Hematopoietic multipotent progenitor cell treated with erythropoietin and hydrocortisone succinate and interleukin-3 and kit ligand, for 17 days (in vitro differentiated cells): ENCODE results near the gene UCP2.

ENCODE experiments used
- DNase-seq: peaks from one replicate; pipeline ENCODE4 v3.0.0-alpha.2; 2015; ENCODE audit warnings: low spot score

UCP2 gene

DNA sequence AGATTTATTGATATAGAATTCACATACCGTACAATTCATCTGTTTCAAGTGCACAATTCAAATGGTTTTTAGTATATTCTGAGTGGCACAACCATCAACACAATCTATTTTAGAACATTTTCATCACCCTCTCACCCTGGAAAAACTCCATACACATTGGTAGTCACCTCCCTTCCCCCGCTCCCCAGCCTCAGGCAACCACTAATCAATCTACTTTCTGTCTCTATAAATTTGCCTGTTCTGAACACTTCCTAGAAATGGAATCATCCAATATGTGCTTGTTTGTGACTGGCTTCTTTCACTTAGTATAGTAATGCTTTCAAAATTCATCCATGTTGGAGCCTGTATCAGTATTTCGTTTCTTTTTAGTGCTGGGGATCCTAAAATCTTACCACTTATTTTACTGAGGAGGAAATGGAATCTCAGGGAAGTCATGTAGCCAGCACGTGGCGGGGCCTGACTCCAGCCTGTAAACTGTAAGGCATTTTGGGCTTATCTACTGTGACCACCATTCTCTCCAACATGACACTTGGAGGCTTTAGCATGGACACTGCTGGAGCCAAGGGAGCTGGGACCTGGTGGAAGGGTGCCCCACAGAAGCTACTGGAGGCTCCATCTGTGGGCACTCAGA is 27.1 kb upstream of the UCP2 start:
- DNase-seq = no peak

DNA sequence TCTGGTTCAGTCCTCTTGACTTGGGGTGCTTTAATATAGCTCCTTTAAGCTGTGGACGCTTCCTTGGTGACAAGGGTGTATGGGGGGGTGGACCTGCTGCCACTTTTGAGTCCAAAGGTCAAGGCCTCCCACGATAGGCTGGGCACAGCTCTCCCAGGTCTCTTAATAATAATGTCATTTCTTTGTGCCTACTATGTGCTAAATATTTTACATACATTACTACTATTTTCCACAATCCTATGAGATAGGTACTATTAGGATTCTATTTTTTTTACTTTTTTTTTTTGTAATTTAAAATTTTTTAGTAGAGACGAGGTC is 26.5 kb upstream of the UCP2 start:
- no peak for DNase-seq

DNA sequence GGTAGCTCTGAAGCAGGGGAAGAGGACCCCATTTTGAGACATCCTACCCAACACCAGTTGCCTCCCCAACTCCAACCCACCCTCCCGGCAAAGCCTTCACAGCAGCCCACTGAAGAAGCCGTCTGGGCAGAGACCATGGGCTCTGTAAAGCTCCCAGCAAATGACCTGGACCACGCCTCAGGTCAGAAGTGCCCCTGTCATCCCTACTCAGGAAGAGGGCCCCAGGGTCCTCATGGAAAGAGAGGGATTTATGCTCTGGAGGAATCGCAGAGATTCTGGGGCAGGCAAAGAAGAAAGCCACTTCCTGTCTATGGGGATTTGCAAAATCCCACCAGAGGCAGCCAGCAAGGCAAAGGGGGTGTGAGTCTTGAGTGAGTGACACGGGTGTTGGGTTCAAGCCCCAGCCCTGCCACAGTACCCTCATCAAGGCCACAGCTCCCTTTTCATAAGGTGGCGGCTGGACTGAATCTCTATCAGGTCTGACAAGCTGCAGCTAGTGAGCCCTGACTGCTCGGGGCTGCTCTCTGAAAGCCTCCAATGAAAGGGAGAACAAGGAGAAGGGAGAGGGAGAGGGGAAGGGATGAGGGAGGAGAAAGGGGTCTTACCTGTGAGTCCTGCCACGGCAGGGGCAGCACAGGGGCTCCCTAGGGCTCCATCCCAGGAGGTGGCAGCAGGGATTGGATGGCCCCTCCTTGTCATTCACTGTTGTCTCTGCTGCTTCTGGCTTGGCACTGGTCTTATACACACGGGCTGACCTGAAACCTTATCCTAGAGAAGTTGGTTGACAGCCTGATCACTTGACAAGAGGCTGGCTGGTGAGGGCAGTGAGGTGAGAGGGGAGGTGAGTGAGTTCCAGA is 26.0 kb upstream of the UCP2 start, which contains the start of gene UCP3:
Gene UCP3 (minus strand): TSS at position 713 of the 857 bp plus-strand sequence. CDS start 2,043 bp downstream, outside the sequence.
- peak; percentile 42 for DNase-seq

DNA sequence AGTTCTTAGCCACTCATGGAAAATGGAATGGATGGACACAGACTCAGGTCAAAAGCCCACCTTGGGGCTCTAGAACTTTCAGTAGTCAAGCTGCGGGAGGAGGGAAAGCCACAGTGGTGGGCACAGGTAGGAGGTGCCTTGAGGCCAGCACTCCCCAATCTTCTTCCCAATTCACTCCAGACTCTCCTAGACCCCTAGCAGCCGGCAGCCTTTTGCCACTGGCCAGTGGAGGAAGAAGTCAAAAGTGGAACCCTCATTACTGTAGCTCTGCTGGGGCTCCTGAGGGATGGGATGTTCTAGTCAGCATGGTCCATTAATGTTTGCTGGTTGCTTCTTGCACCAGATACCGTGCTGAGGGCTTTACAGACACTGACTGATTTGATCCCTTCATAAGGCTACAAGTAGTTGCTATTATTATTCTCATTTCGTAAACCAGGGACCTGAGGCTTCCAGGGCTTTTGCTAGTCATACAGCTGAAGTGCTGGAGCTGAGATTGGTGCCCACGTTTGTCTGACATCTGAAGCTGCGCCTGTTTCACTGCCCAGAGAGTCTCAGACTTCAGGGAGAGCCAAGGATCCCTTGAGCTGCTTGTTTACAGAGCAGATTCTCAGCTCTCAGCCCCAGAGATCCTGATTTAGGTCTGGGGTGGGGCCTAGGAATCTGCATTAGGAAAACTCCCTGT is 25.2 kb upstream of the UCP2 start:
- no peak for DNase-seq

DNA sequence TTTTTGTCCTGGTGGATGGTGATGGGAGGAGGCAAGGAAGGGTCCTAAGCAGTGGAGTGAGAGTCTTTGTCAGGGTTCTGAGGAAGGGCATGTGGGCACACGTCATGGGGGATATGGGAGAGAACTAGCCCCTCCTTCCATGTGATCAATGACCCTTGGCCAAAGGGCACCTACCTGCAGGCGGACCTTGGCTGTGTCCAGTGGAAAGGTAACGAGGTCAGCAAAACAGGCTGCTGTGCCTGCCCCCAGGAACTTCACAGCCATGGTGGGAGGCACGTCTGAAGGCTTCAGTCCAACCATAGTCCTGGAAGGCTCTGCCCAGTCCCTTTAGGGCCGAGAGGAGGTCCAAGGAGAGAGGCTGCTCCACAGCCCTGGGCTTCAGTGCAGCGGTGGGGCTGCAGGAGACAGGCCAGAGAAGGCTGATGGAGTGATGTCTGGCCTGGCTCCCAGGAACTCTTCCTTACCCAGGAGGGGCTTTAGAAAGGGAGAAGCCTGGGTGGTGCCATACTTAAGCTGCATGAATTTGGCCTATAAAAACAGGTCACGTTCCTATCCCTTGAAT is 24.2 kb upstream of the UCP2 start:
- no peak for DNase-seq

DNA sequence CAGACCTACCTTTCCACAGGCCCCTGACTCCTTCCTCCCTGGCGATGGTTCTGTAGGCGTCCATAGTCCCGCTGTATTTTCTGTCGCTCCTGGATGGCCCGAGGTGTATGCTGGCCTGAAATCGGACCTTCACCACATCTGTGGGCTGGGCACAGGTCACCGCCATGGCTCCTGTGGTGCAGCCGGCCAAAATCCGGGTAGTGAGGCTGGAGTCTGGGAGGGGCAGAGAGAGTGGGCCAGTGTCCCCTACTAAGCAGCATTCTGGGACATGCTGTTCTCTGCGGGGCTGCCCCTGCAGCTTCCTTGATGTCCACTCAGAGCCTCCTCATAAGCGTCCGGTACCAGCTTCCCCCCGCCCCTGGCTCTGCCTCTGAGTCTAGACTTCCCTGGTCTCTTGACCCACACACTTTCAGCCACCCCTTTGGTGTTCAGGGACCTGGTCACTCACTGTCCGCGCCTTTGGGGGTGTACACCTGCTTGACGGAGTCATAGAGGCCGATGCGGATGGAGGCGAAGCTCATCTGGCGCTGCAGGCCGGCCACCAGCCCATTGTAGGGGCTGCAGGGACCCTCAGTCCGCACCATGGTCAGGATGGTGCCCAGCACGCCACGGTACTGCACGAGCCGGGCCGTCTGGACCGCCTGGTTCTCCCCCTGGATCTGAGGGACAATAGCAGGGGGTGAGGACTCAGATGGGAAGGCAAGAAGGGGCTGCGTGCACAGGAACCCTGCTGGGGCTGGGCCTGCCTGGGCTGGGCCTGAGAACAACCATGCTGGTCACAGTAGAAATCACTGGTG is 23.3 kb upstream of the UCP2 start:
- DNase-seq = no peak

DNA sequence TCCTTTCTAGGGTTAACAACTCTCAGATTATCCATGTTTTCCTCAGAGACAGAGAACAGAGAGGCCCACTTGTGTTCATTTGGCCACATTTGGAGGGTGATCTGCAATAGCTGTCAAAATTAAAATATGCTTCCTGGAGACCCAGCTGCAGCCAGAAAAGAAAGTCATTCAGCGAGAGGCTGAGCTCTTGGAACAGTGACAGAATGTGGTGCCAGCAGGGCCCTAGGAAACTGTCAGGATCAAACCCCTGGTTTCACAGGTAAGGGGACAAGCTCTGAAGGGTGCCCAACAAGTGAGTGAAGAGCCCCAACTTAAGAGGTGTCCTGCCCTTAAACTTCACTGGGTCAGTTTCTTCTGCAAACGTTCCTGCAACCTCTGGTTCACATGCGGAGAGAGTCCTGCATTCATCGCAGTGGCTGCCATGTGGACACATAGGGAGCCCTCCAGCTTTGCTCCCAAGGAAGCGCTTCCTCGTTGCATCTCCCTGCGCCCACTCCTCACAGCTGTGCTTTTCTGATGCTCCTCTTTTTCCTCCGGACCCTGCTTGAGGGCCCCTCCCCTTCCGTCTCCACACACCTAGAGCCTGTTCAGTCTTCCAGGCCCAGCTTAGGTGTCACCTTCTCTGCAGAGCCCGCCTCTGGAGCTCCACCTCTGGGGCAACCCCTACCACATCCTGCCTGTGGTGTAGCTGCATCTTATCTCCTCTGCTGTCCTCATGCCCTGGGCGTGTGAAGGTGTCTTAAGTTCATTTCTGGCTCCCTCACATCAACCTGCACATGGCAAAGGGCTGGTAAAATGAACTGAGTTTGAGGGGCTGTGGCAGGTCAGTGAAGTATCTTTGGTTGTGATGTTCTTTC is 22.3 kb upstream of the UCP2 start:
- DNase-seq = peak; percentile 62

DNA sequence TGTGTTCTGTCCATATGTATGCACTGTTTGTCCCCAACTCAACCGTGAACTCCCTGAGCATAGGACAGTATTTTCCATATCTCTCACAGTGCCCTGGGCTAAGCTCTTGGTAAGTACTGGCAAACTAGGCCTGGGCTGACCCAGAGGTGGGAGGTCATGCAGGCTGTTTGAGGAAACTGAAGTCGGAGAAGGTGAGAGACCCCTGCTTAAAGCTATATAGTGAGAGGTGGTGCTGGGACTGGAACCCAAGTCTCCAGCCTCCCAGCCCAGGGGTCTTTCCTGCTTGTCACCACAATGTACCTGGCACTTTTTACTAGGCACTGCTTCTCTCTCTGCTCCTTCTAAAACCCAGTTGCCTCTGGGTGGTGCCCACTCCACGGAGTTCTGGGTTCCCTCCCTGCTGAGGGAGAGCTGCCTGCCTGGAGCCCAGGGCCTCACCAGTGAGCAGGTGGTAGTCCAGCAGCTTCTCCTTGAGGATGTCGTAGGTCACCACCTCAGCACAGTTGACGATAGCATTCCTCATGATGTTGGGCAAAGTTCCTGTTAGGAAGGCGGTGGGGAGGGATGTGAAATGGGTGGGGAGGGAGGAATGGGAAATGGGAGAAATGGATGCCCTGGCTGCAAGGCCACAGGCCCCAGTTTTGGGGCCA is 21.5 kb upstream of the UCP2 start:
- no peak for DNase-seq

DNA sequence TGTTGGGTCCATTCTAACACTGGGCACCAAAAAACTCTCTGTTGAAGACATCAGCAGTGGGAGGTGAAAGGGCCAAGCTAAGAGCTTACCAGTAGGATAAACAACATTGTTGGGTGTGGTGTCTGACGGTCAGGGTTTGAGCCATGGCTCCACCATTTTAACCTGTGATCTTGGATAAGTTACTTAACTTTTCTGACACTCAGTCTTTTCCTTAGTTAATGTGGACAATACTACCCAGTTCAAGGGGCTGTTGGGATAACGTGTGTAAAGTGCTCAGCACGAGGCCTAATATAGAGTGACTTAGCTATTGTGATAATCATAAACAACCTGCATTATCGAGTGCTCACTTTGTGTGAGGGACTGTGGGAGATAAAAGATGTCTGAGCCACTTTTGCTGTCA is 20.2 kb upstream of the UCP2 start:
- no peak for DNase-seq

DNA sequence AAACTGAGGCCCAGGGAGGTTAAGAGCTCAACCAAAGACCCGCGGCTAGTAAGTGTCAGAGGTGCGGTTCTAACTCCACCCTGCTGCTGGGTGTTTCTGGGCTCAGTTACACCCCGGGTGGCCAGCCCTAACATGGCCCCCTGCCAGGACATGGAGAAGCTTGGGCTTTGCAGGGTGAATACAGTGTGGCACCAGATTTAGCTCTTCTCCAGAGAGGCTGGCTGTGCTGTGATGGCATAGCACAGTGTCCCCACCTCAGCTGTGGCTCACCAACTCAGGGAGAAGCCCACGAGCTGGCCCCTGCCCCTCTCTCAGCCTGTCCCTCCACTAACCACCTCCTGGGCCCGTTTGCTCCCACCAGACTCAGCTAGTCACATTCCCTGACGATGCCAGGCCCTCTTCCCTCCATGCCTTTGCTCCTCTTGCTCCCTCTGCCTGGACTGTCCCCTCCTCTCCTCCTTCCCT is 19.2 kb upstream of the UCP2 start:
- DNase-seq = peak; percentile 86

DNA sequence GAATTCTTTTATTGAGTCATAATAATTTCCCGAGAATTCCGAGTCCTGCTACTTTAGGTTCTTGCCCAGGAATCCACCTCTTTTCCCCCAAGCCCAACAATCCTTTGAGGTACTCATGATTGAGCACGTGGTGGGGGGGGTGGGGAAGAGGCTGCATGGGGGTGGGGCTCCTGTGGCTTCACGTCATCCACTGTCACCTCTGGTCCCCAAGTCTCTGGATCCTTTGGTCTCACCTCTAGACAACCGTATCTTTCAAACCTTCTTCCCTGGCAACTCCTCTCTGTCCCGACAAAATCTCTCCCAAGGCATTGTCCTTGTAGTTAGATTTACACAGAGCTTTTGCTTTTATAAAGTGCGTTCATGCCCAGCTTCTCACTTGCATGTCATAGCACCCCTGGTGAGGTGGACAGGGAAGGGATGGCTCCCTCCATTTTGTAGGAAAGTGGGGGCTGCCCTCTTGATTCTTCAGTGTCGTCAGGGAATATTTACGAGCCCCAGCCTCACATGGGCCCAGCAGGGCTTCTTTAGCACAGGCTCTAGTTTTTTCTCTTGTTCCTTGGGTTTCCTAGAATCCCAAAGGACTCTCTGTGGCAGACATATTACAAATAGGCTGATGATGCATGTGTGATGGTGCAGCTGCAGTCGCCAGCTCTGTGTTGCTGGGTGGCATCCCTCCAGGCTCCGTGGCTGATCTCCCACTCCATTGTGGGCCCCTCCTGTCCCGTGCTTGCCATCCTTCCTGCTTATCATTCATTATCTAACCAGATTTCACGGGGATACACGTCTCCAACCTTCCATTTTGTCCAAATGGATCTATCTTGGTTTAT is 17.9 kb upstream of the UCP2 start:
- DNase-seq = no peak

DNA sequence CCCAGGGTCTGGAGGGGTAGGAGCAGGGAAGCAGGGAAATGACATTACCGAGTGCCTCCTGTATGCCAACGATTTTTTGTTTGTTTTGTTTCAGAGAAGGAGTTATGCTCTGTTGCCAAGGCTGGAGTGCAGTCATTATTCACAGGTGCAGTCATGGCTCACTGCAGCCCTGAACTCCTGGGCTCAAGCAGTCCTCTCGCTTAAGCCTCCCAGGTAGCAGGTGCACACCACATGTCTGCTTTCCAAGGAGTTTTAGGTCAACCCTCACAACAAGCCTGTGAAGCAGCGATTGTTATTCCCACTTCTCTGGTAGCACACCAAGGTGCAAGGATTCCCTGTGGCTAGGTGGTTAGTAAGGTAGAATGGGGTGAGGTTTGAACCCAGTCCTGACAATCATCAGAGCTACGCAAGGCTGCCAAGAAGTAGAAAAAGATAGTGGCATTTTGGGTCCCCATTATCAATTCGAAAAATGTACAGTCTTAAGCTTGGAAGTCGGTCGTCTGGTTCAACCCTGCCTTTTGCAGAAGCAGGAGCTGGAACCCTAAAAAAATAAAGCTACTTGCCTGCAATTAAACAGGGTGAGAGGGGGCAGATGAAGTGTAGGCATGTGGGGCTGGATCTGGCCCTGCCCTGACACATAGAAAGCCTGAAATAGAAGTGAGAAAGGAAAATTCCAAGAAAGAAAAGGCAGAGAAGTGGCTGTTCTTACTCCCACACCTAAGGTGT is 17.1 kb upstream of the UCP2 start:
- no peak for DNase-seq

DNA sequence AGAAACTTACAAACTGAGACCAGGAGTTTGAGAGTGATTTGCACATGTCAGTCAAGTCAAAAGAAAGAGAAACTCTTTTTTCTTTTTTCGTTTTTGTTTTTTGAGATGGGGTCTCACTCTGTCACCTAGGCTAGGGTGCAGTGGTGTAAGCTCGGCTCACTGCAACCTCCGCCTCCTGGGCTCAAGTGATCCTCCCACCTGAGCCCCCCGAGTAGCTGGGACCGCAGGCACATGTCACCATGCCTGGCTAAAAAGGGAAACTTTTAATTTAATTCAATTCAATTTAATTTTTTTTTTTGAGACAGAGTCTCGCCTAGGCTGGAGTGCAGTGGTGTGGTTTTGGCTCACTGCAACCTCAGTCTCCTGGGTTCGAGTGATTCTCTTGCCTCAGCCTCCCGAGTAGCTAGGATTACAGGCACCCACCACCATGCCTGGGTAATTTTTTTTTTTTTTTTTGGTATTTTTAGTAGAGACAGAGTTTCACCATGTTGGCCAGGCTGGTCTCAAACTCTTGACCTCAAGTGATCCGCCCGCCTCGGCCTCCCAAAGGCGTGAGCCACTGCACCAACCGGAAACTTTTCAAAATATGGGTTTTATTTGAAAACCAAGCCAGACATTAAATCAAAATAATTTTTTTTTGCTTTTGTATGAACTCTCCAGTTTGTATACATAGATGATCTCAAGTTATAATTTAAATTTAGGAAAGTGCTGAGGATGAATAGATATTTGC is 16.4 kb upstream of the UCP2 start:
- DNase-seq = no peak

DNA sequence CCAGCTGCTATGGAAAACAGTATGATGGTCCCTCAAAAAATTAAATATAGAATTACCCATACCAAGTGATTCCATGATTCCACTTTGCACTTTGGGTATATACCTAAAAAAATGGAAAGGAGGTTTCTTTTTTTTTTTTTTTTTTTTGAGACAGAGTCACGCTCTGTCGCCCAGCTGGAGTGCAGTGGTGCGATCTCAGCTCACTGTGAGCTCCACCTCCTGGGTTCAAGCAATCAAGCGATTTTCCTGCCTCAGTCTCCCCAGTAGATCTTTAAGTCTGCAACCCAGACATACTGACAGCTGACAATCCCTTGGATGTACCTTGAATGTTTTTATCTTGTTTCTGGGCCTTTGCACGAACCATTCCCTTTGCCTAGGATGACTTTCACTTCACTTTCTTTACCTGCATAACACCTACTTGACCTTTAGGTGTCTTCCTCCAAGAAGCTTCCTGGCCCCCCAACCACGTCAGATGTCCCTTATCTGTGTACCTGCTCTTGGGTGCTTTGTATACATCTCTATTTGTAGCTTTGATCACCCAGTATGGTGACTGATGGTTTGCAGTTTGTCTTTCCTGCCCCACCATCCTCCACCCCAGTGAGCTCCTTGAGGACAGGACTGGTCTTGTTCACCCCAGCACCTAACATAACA is 14.6 kb upstream of the UCP2 start:
- no peak for DNase-seq

DNA sequence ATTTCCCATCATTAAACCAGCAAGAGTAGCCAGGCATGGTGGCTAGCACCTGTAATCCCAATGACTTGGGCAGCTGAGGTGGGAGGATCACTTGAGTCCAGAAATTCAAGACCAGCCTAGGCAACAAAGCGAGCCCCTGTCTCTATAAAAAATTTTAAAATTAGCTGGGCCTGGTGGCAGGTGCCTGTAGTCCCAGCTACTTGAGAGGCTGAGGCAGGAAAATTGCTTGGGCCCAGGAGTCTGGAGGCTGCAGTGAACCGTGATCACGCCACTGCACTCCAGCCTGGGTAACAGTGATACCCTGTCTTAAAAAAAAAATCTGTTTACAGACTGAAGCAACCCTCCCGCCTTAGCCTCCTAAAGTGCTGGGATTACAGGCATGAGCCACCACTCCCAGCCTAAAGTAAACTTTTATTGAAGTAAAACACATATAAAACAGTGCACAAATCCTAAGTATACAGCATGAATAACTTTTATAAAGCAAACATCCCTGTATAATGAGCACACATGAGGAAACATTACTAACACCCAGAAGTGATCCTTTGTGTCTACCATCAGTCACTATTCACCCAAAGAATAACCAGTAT is 13.6 kb upstream of the UCP2 start:
- no peak for DNase-seq

DNA sequence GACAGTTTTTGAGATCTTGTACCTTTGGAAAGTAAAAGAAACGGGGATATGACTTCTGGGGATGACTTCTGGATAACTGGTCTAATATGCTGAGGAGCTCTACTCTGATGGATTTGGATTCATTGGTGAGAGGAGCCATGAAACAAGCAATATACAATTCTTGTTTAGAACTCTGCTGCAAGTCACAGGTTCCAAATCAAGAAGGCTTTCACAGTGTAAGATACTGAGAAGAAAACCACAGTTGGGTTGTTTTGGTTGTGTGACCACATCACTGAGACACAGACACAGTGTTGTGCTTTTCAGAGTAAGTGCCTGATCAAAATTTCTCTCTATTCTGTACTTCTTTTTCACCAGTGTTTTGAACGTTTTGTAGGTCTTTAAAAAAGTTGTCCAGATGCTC is 13.1 kb upstream of the UCP2 start:
- no peak for DNase-seq

DNA sequence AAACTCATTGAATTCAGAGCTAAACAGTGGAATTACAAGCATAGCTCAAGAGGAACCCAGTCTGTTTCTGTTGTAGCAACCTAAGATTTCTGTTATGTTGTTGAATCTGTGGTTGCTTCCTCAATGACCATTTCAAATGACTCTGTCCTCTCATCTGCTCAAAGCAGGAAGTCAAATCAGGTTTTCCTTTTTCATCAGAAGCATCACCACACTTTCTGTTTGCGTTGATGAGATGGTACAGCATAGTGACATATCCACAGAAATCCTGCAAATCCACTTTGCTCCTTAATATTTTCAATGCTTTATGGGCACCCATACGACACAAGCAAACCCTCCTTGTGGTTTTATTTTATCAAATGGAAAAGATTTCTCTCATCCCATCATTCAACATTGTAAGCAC is 12.6 kb upstream of the UCP2 start:
- DNase-seq = no peak
